HG03469 (cell line): ENCODE data around the gene MFNG.

Experiments used
- ATAC-seq: cut with Tn5 transposase; IDR thresholded peaks from one replicate; pipeline ENCODE4 v1.9.1; 2021; ENCODE audit warnings: mild to moderate bottlenecking, moderate library complexity, moderate number of reproducible peaks; ENCODE audit not compliant: unreplicated experiment

Gene MFNG

GRCh38 chr22:37514526-37515051, 28.4 kb upstream of the MFNG start:
- ATAC-seq, result no peak

DNA sequence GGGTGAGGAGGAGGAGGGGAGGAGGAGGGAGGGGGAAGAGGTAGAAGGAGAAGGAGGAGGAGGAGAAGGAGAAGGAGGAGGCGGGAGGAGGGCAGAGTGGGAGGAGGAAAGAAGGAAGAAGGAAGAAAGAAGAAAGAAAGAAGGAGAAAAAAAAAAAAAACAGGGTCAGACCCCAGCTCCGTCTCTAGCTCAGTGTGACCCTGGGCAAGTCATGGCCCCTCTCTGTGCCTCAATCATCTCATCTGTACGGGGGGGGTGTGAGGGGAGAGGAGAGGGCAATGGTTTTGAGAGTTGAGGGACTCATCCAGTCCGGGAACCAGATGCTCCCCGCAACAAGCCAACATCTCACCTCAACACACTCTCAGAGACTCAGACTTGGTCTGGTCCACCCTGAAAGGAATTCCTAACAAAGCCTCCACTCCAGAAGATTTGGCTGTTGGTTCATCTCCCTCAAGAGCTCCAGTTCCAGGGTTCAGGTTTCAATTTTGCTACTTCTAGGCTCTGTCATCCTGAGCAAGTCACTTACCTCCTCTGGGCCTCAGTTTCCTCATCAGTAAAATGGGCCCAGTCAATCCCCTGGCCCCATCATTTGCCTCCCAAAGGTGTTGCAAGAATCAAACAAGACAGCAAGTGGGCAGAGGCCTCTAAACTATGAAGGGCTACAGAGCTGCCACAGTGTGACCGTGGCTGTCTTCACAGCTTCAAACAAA, 25.4 kb upstream of the MFNG start:
- no peak for ATAC-seq

DNA sequence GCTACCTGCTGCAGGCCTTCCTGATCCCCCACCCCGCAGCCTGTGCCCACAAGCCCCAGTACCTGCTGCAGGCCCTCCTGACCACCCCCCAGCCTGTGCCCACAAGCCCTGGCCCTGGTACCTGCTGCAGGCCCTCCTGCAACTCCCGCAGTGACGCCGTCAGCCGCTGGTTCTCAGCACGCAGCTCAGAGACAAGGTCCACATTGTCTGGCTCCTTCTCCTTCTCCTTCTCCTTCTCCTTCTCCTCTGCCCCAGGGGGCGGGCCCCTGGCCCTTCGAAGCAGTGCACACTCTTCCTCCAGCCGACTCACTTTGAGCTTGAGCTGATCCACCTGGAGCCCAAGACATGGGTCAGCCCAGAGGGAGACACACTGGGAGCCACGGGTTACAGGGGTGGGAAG, 23.9 kb upstream of the MFNG start:
- ATAC-seq, result no peak

GRCh38 chr22:37509059-37509860, 23.1 kb upstream of the MFNG start:
- ATAC-seq, result no peak

DNA sequence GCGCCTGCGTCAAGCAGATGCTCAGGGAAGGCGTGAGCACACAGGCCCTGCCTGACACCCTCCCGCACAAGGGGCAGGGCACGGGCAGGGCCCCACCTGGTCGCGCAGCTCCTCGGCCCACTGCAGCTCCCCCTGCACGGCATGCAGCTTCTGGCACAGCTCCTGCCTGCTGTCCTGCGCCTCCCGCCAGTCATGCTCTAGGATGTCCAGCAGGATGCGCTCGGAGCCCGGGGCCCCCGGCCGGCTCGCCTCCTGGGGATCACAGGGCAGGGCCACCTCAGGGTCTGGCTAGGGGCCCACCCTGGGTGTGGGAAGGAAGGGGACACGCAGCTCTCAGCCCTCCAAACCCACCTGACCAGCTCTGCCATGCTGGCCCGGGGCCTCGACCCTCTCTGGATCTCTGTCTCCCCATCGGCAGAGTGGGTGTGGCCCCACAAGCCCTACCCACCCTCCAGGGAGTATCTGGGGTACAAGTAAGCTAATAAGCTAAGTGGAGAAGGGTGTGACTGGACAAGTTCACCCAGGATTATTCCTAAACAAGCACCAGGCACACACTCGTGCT, 22.3 kb upstream of the MFNG start:
- ATAC-seq, result no peak

GRCh38 chr22:37507731-37508130, 21.5 kb upstream of the MFNG start:
- ATAC-seq, result no peak

DNA sequence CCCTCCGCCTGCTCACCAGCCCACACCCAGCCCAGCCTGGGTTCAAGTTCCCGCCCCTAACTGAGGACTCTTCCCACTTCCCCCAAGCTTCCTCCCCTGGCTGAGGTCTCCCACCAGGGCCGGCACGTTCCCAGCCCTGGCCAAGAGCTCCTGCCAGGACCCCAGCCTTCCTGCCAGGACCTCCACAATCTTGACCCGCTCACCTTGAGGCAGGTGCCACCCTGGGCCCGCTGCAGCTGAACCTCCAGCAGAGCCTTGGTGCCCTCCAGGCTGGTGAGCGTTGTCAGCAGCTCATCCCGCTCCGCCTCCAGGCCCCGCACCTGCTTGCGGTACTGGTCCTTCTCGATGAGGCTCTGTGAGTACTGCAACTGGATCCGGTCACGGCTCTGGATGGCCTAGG, 19.8 kb upstream of the MFNG start:
- ATAC-seq, result no peak

- ATAC-seq, result no peak
Observed at GRCh38 chr22:37505565-37505964, 19.4 kb upstream of the MFNG start.

DNA sequence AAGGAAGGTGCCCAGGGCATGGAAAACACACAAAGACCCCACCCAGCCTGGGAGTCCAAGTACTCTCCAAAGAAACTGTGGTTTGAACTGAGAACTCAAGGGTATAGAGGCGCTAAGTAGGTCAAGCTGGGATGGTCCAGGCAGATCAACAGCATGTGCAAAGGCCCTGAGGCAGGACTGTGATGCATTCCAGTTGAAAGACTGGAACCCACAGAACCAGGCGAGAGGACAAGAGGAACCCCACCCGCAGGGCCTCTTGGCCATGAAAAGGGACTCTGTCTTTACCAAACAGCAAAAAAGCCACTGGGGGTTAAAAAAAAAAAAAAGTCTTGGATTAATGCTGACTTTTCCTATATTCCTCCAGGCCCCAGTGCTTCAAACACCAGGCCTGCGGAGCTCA, 18.8 kb upstream of the MFNG start:
- no peak for ATAC-seq

GRCh38 chr22:37503850-37504249, 17.7 kb upstream of the MFNG start:
- ATAC-seq, result no peak

- no peak for ATAC-seq
Observed at GRCh38 chr22:37503183-37503683, 17.0 kb upstream of the MFNG start.

DNA sequence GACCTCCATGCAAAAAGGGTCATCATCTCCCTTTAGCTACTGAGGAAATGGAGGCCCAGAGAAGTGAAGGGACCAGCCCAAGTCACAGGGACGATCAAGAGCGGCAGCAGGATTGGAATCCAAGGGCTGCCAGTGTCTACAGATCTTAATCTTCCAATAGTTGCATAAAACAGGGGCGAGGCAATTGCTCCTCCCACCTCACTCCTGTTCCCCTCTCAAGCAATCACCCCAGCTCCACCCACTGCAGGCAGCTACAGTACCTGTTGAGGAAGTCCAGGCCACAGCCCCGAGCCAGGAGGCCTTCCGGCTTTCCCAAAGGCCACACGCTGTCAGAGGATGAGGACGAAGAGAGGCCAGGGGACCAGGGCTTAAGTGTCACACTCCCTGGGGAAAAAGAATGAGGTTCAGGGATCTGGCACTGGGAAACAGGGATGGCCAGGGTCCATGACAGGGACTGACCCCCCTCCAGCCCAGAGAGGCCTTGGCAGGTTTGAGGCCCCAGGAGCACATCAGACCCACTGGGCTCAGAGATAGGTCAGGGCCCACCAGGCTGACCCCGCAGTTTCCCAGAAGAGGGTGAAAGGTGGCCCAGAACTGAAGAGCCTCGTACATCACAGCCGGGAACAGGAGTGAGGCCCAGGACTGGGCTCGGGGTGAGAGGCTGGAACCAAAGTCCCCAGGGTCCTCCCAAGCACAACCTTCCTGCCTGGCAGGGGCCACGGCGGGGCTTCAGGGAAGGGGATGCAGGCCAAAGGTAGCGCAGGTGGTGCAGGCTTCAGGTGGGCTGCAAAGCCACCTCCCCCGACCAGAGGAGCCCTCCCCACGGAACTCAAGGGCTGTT, 16.4 kb upstream of the MFNG start:
- no peak for ATAC-seq

DNA sequence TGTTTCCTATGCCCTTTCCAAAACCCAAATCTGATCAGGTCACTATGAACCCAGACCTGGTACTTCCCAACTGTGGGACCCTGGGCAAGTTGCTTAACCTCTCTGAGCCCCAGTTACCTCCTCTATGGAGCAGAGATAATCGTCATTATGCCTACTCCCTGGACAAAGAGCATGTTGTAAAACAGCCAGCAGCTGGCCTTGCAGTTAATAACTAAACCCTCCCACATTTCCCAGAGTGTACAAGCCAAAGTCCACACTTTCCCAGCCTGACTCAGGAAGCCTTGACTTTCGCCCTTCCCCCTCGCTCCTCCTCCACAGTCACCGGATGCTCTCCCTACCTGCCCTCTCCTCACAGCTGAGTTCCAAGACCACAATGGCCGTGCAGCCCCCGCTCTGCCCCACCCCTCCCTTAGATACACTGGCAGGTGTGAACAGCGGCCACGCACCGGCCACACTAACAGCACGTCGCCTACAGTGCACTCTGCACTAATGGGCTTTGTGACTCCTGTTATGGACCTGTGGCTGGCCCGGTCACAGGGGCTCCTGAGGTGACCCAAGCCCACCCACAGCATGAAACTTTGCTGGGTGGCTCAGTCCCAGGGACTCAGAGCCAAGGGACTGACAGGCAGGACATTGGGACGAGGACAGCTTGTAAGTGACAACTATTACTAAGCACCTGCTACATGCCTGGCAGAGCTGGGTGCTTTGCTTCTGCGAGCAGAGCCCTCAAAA, 15.6 kb upstream of the MFNG start:
- ATAC-seq, result no peak

DNA sequence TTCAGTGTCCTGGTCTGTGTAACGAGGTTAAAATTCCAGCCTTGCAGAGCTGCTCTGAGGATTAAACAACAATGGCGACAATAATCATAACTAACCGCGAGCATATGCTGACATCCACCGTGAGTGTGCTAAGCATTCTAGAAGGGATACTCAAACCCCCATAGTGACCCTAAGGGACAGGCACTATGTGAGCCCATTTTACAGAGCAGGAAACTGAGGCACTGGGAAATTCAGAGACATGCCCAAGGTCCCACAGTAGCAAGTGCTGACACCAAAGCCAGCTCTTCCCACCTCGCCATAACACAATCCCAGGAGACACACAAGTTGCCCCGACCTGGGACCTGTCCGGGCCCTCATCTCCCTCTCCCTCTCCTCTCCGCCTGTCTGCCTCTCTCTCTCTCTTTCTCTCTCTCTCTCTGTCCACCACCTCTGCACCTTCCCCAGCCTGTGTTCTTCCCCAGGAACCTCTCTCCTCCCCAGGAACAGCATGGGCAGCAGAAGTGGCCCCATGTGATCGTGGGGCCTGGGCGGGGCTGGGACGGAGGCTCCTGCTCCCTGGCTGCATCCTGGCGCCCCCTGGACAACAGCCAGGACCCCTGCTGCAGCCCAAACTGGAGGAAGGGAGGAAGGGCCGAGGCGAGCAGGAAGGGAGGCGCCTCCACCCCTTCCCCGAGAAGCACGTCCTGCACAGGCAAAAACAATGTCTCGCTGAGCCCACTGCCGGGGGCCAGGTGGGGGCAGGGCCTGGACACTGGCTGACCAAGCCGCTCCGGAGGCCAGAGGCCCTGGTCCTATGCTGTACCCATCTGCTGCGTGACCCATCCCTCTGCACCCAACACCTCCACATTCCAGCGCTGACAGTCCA, 14.8 kb upstream of the MFNG start:
- ATAC-seq, result no peak

- ATAC-seq, result no peak
Observed at GRCh38 chr22:37499789-37500540, 13.8 kb upstream of the MFNG start.

DNA sequence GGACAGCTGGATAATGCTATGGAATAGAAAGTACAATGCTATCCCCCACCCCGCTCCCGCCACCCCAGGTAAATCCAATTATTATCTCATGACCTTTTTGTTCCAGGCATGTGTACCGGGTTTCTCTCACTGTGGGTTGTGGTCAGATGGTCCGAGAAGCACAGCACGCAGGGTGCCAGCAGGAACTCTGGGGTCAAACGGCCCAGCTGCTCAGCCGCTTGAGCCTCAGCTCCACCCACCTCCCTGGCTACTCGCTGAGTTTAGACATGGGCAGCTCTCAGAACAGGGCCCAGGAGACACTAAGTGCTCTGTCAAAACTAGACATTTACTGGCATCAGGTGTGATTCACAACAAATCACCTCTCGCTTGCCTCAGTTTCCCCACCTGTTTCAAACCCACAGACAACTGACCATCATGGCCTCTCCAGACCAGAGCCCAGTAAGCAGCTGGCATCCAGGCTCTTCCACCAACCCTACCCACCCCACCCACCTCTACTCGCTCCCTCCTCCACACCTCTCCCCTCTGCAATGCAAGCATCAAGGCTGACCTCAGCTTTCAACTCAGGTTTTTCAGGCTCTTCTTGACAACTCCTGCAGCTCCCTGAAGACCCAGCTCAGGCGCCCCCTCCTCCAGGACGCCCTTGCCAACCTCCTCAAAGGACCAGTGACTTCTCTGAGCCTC, 13.0 kb upstream of the MFNG start:
- no peak for ATAC-seq

DNA sequence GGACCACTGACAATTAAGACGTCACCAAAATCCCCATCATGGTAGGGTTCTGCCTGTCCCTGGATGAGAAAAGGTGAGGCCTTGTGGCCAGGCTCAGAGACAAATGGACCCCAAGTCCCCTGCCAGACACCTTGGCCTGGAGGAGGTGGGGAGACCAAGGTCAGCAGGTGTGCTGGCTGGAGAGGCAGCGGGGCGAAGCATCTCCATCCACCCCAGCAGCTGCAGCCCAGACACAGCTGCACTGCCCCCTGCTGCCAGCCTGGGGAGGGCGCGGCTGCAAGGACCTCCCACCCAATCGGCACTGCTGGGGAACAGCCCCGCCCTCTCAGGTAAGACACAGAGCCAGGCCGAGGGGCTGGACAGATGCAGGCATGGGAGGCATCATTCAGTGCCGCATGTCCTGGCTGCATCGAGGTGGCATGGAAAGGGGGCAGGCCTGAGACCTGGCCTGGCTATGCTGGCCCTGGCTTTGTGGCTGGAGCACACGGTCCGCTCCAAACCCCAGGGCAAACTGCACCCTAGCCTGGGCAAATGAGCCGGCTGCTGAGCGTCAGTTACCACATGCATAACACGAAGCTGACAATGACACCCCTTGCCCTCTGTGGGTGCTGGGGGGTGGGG, 12.2 kb upstream of the MFNG start:
- no peak for ATAC-seq
